Lung (tissue), 12 donors: ENCODE data around the gene RAPGEF1. TPM values are rescaled to one million over a fixed set of nuclear protein-coding genes. Genes with fewer than 3 reads are reported as not detected.

Experiments
- ATAC-seq: fragments of 200-7000 bp; cut with Tn5 transposase; one replicate; pipeline ENCODE4 v1.9.1; 2020; ENCODE audit warnings: moderate number of reproducible peaks; ENCODE audit not compliant: insufficient read depth, low FRiP score
- DNase-seq, 3 donors: peaks; one replicate each; pipeline ENCODE4 v3.0.0-alpha.2; 2013 to 2017
- H3K27ac ChIP-seq, 2 donors: one replicate each; pipeline ENCODE4 v1.5.1; 2013; ENCODE audit warnings: mild to moderate bottlenecking in 2 of 2, moderate library complexity in 2 of 2, control low read depth in 1 of 2, inconsistent platforms in 1 of 2, low read depth in 1 of 2, low read length in 1 of 2
- H3K27me3 ChIP-seq, 3 donors: one replicate each; pipeline ENCODE4 v1.5.1; 2013; ENCODE audit warnings: low read length in 2 of 3; ENCODE audit not compliant: control insufficient read depth in 3 of 3, insufficient read depth in 3 of 3
- H3K36me3 ChIP-seq, 4 donors: one replicate each; pipeline ENCODE4 v1.5.1; 2013; ENCODE audit warnings: low read length in 4 of 4, mild to moderate bottlenecking in 1 of 4, moderate library complexity in 1 of 4; ENCODE audit not compliant: control insufficient read depth in 4 of 4, insufficient read depth in 4 of 4
- H3K4me1 ChIP-seq, 5 donors: one replicate each; pipeline ENCODE4 v1.5.1; 2013; ENCODE audit warnings: low read length in 5 of 5, mild to moderate bottlenecking in 2 of 5, moderate library complexity in 1 of 5; ENCODE audit not compliant: control insufficient read depth in 5 of 5, insufficient read depth in 5 of 5
- H3K4me3 ChIP-seq: one replicate; pipeline ENCODE4 v1.5.1; 2013; ENCODE audit warnings: mild to moderate bottlenecking, control low read depth, moderate library complexity
- H3K9ac ChIP-seq, 2 donors: one replicate each; pipeline ENCODE4 v1.5.1; 2013; ENCODE audit warnings: low read length in 2 of 2, control low read depth in 1 of 2; ENCODE audit not compliant: insufficient read depth in 1 of 2
- H3K9me3 ChIP-seq, 4 donors: one replicate each; pipeline ENCODE4 v1.5.1; 2013; ENCODE audit warnings: low read length in 3 of 4, mild to moderate bottlenecking in 1 of 4, moderate library complexity in 1 of 4; ENCODE audit not compliant: control insufficient read depth in 4 of 4, insufficient read depth in 3 of 4
- CTCF ChIP-seq: IDR thresholded peaks from 2 replicates; pipeline ENCODE4 v1.5.1; 2012; ENCODE audit warnings: mild to moderate bottlenecking; ENCODE audit errors: control extremely low read depth, extremely low read depth
- WGBS, 2 donors: extraction: QIAGEN DNeasy Blood & Tissue Kit; methylation state at CpG; one replicate each; pipeline ENCODE4 v1.1.7; 2013; 5-methylcytosine and 5-hydroxymethylcytosine counted together
- polyA plus RNA-seq, 2 donors: library from polyadenylated mRNA; stranded (reverse); fragments of 200-250 nt; gene quantifications; one replicate each; pipeline ENCODE4 v1.2.1, GENCODE V29; 2013
- total RNA-seq, 2 donors: library from RNA; depleted of rRNA in 1 of 2; stranded (reverse); fragments of >200 nt in 1 of 2; gene quantifications; one replicate each; pipeline ENCODE4 v1.2.1, GENCODE V29; 2014 to 2021
- donor health status: control.
- donor health status: control.
- donor health status: Bipolar disorder and iron deficiency.
- donor health status: healthy.
- donor health status: DM: yes; HTN: yes; CAD: no.

RAPGEF1 gene
- total and polyA plus RNA-seq, 4 donors = 38.9 to 134 (median 55.1) TPM

DNA sequence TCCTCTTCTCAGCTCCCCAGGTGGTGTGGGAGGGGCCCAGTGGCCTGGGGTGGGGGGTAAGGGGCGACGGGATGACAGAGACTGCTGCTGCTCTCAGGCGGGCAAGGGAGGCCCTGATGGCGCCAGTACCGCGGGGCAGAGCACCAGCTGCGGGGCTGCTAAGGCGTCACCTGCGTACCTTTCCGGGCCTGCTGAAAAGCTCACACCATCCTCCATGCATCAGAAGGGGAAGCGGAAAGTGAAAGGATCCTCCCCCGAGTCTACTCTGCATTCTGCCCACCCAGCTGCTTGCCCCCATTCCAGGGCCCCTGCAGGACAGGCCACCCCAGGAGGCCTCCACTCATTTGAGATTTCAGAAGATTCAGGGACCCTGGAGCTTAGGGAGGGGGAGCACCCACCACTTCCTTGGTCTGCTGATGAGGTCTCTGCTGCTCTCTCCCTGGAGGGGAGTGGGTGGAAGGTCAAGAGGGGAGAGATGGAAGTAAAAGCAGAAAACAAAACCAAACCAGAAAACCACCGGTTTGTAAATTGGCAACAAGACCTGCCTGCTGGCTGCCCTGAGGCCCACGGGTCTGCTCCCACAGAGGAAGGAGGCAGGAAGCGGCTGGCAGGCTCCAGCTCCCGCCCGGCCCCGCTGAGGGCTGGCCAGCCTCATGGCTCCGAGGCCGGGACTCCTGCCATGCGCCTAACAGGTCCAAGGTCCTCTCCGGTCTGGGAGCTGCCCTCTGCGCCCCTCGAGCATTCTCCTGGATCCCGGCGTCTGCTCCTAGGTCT lies 161.0 kb downstream of the RAPGEF1 start:
- ATAC-seq = no peak
- no peaks in the 10 kb centered on the region for H3K4me1 ChIP-seq
- no peaks in the 10 kb centered on the region for H3K27me3 ChIP-seq
- no peaks in the 10 kb centered on the region for H3K9me3 ChIP-seq
- H3K27ac ChIP-seq = no peak overlapping the region
- TF ChIP-seq CTCF = no peak
- no peak overlapping the region for H3K9ac ChIP-seq
- no peak for DNase-seq
- WGBS, 2 donors = 30 to 62% methylated on average over 26 of the region's 26 CpGs
- no peak overlapping the region for H3K4me3 ChIP-seq
- H3K36me3 ChIP-seq = peaks cover 17 to 74% (median 24%) of the 10 kb centered on the region in 4 donors

GRCh38 chr9:131578021-131578420 lies 161.9 kb downstream of the RAPGEF1 start:
- Histone ChIP-seq H3K4me1 (no peaks in the 10 kb centered on the region), H3K9ac (no peak overlapping the region), H3K36me3 (peaks cover 13 to 70% (median 21%) of the 10 kb centered on the region in 4 donors), H3K27ac (no peak overlapping the region), H3K27me3 (no peaks in the 10 kb centered on the region), H3K4me3 (no peak overlapping the region), H3K9me3 (no peaks in the 10 kb centered on the region)
- WGBS, 2 donors = 92 to 93% methylated on average over 13 of the region's 13 CpGs
- TF ChIP-seq CTCF = no peak
- no peak for DNase-seq
- no peak for ATAC-seq

DNA sequence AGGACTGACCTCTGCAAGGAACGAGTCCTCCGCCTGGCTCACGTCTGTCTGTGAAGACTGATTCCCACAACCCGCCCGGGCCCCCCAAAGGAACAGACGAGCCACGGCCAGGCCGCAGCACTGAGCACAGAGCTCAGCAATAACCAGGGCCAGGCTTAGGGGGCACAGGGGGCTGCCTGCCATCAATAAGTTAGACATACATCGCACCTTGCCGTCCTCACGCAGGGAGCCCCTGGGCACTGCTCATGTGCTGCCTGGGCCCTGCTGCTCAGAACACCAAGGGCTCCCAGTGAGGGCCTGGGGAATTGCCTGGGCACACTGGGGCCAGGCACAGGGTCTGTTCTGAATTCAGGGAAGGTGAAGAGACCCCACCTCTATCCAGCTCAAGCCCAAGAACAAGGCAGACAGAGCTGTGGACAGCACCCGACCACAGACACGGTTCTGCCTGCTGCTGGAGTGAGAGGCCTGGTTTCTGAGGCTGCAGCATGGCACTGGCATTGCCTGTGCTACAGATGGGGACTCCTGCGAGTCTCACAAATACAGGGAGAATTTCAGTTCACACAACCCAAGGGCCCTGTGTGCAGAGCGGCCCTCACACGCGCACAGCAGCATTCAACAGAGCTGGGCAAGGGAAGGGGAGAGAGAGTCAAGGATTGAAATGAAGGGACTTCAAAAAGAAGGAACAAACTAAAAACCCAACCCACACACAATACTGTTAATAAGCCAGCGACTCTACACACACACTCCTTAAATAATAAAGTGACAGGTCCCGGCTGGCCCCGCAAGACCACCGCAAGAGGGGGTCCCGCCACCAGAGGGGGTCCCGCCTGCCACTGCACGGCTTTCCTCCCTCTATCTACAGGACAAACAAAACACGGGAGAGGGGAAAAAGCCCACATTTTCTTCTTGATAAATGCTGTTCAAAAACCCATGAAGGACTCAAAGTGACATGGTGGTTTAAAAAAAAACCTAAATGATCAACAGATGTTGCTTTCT lies 162.6 kb downstream of the RAPGEF1 start:
- Histone ChIP-seq H3K27me3 (no peaks in the 10 kb centered on the region), H3K27ac (no peak overlapping the region), H3K9ac (no peak overlapping the region), H3K9me3 (no peaks in the 10 kb centered on the region), H3K4me1 (no peaks in the 10 kb centered on the region), H3K36me3 (peaks cover 13 to 62% (median 16%) of the 10 kb centered on the region in 4 donors), H3K4me3 (no peak overlapping the region)
- 84 to 89% methylated on average over 25 of the region's 25 CpGs for WGBS, 2 donors
- no peak for DNase-seq
- no peak for ATAC-seq
- TF ChIP-seq CTCF = no peak
